WERI-Rb-1 (cell line): Measurements from ENCODE around the gene USP31.

ENCODE experiments used
- DNase-seq: peaks from one replicate; pipeline ENCODE4 v3.0.0-alpha.2; 2020
- H3K27ac ChIP-seq: fragments of 250-450 bp; sonication (Bioruptor Pico); 2 replicates; pipeline ENCODE4 v1.5.1; 2020; ENCODE audit warnings: mild to moderate bottlenecking, moderate library complexity
- H3K27me3 ChIP-seq: fragments of 250-450 bp; sonication (Bioruptor Pico); 2 replicates; pipeline ENCODE4 v1.5.1; 2021; ENCODE audit warnings: mild to moderate bottlenecking, low read depth, moderate library complexity; ENCODE audit not compliant: insufficient read depth, severe bottlenecking
- H3K36me3 ChIP-seq: fragments of 250-450 bp; sonication (Bioruptor Pico); 2 replicates; pipeline ENCODE4 v1.5.1; 2020; ENCODE audit warnings: mild to moderate bottlenecking, moderate library complexity
- H3K4me3 ChIP-seq: 2 replicates; pipeline ENCODE4 v1.5.1; 2011; ENCODE audit warnings: low read depth, mild to moderate bottlenecking, control low read depth, low read length
- H3K9me3 ChIP-seq: fragments of 250-450 bp; sonication (Bioruptor Pico); 2 replicates; pipeline ENCODE4 v1.5.1; 2021; ENCODE audit warnings: mild to moderate bottlenecking, moderate library complexity; ENCODE audit not compliant: severe bottlenecking
- TF ChIP-seq, protein P1 (sequence below): IDR thresholded peaks from 2 replicates; pipeline ENCODE4 v1.5.1; 2011; ENCODE audit warnings: low read depth, mild to moderate bottlenecking, control low read depth, inconsistent platforms, low read length

USP31 gene

DNA sequence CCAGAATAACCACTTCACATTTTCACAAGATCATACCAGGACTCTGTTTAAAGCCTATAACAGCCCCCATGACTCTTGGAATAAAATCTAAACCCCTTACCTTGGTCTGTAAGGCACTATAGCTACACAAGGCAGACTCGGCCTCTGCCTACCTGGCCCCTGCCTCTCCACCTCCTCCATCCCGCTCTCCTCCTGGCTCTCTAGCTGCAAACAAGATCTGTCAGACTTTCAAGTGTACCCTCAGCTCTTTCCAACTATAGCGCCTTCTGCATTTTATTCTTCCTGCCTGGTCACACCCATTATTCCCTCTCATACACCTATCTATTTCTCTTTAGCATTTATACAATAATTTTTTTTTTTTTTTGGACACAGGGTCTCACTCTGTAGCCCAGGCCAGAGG is 8.2 kb downstream of the USP31 start:
- no peak for DNase-seq
- H3K36me3 ChIP-seq: peaks cover 4% of the 10 kb centered on the region
- H3K27ac ChIP-seq: no peak overlapping the region
- H3K4me3 ChIP-seq: no peak overlapping the region
- H3K27me3 ChIP-seq: no peaks in the 10 kb centered on the region
- TF ChIP-seq, protein P1, sequence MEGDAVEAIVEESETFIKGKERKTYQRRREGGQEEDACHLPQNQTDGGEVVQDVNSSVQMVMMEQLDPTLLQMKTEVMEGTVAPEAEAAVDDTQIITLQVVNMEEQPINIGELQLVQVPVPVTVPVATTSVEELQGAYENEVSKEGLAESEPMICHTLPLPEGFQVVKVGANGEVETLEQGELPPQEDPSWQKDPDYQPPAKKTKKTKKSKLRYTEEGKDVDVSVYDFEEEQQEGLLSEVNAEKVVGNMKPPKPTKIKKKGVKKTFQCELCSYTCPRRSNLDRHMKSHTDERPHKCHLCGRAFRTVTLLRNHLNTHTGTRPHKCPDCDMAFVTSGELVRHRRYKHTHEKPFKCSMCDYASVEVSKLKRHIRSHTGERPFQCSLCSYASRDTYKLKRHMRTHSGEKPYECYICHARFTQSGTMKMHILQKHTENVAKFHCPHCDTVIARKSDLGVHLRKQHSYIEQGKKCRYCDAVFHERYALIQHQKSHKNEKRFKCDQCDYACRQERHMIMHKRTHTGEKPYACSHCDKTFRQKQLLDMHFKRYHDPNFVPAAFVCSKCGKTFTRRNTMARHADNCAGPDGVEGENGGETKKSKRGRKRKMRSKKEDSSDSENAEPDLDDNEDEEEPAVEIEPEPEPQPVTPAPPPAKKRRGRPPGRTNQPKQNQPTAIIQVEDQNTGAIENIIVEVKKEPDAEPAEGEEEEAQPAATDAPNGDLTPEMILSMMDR: no peak
- no peaks in the 10 kb centered on the region for H3K9me3 ChIP-seq

DNA sequence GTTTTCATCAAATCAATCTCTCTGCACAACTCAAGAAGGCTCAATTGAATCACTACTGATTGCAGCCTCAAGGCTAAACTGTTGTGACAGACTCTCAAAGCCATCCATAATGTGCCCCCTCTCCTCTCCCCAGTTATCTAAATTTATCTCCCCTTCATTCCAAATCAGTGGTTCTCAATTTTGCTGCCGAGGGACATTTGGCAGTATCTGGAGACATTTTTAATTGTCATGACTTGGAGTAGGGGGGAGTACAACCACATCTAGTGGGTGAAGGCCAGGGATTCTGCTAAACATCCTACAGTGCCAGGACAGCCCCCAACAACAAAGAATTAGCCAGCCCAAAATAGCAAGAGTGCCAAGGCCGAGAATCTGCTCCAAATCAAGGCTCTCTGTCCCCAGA is 9.1 kb downstream of the USP31 start:
- Histone ChIP-seq H3K9me3 (no peaks in the 10 kb centered on the region), H3K27ac (no peak overlapping the region), H3K36me3 (no peaks in the 10 kb centered on the region; the same call in 1 of the 2 replicates), H3K27me3 (no peaks in the 10 kb centered on the region), H3K4me3 (no peak overlapping the region)
- TF ChIP-seq, protein P1: no peak
- DNase-seq: no peak

DNA sequence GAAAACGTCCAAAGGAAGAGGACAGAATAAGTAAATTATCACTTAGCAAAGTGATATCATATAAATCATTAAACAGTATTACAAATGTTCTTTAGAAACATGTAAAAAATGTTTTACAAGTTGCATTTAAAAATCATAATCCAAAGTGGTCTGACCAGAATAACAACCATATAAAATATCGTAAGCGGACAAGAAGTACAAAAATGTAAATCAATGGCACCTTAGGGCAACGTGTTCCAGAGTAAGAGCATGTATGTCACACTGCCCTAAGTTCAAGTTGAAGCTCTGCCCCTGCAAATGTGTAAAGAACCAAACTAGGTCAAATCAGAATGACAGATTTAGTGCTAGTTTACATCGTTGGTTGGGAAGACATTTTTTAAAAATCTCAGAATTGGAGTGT is 11.4 kb downstream of the USP31 start:
- TF ChIP-seq, protein P1: no peak
- Histone ChIP-seq H3K27ac (no peak overlapping the region), H3K4me3 (no peak overlapping the region), H3K36me3 (no peaks in the 10 kb centered on the region), H3K9me3 (no peaks in the 10 kb centered on the region), H3K27me3 (no peaks in the 10 kb centered on the region)
- DNase-seq: no peak

DNA sequence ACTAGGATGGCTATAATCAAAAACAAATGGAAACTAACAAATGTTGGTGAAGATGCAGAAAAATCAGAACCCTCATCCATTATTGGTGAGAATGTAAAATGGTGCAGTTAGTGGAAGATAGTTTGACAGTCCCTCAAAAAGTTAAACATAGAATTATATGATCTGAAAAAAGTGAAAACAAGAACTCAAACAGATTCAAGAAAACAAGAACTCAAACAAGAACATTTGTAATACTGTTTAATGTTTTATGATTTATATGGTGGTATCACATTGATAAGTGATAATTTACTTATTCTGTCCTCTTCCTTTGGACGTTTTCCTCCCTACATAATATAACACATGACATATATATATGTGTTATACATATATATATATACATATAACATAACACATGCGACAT is 12.0 kb downstream of the USP31 start:
- Histone ChIP-seq H3K4me3 (no peak overlapping the region), H3K27me3 (no peaks in the 10 kb centered on the region), H3K27ac (no peak overlapping the region), H3K9me3 (no peaks in the 10 kb centered on the region), H3K36me3 (no peaks in the 10 kb centered on the region)
- no peak for DNase-seq
- TF ChIP-seq, protein P1: no peak

DNA sequence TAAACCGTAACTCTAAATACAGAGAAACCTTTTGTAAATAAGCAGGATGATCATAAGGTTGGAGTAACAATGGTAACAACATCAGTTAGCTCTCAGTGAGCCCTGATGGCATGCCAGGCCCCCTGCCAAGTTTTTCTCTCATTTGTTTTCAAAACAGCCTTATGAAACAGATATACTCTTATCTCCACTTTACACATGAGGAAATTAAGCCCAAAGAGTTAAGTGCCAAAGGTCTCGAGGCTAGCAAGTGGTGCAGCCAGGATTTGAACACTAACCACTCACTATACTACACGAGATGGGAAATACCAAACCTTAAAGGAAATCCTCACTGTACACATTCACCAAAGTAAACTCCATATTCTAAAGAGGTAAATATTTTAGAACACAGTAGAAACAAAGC is 15.0 kb downstream of the USP31 start:
- Histone ChIP-seq H3K4me3 (no peak overlapping the region), H3K27me3 (no peaks in the 10 kb centered on the region), H3K27ac (no peak overlapping the region), H3K36me3 (no peaks in the 10 kb centered on the region), H3K9me3 (no peaks in the 10 kb centered on the region)
- DNase-seq: no peak
- TF ChIP-seq, protein P1: no peak

DNA sequence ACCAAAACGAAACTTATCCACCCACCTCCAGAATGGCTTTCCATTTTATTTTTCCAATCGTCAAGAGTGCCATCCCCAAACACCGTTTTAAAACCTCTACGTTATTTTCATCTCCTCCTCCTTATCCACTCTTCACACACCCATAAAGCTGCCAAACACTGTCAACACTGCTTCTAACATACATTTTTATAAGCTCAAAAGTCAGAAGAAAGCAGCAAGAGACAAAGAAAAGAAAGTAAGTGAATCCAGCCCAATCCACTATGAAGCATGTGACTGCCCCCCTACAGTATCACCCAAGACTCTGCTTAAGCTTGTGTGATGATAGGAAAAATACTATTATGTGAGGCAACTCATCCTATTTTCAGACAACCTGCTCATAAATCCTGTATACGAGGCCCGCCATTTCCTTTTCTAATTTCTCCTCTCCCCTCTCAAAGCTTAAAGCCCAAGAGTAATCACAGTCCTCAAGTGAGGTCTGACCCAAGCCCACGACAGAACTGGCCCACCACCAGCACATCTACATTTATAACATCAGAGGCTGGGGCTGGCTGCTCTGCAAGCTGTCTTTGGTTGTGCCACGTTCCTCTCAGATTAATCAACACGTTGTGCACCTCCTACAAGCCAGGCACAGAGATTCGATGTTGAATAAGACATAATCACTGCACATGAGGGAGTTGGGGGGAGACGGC is 16.3 kb downstream of the USP31 start:
- TF ChIP-seq, protein P1: no peak
- Histone ChIP-seq H3K4me3 (no peak overlapping the region), H3K9me3 (no peaks in the 10 kb centered on the region), H3K27me3 (no peaks in the 10 kb centered on the region), H3K36me3 (no peaks in the 10 kb centered on the region), H3K27ac (no peak overlapping the region)
- no peak for DNase-seq
